Measurements from ENCODE around the gene OLIG3.

Gene OLIG3

GRCh38 chr6:137467211-137467610 is 27.0 kb downstream of the OLIG3 start:
- DNase-seq (ENCODE audit: low read depth): no peak

GRCh38 chr6:137465378-137466009 is 28.7 kb downstream of the OLIG3 start:
- no peak for DNase-seq (ENCODE audit: low read depth)

GRCh38 chr6:137452333-137452894 is 41.8 kb downstream of the OLIG3 start:
- no peak for DNase-seq (ENCODE audit: low read depth)

GRCh38 chr6:137443901-137444300 is 50.3 kb downstream of the OLIG3 start:
- no peak for DNase-seq (ENCODE audit: low read depth)
